ENCODE data around the gene BCAR3. TPM values are rescaled to one million over a fixed set of nuclear protein-coding genes. Genes with fewer than 3 reads are reported as not detected.
"Not testable (repeated sequence)": the region's sequence is repeated elsewhere in the genome, so short reads cannot be mapped to it uniquely, and the experiment has no call there.

BCAR3 gene
- total RNA-seq, 2 experiments from 2014 or later: 0.46 to 0.54 TPM

GRCh38 chr1:93675931-93676330 lies 5.7 kb downstream of the BCAR3 start:
- intact Hi-C loops (cut with DNase I, micrococcal nuclease): no loop called here
- POLR2A ChIA-PET: no interaction called here
- Mint-ChIP-seq H3K4me1 (peaks cover 4% of the 10 kb centered on the region), H3K4me3 (no peak overlapping the region), H3K27me3 (peaks cover 22% of the 10 kb centered on the region), H3K36me3 (ENCODE audit: low read depth) (no peaks in the 10 kb centered on the region), H3K9me3 (ENCODE audit: low read depth) (no peaks in the 10 kb centered on the region), H3K27ac (no peak overlapping the region)
- DNase-seq (no peak), ATAC-seq (no peak)
- CTCF ChIA-PET: no interaction called here

DNA sequence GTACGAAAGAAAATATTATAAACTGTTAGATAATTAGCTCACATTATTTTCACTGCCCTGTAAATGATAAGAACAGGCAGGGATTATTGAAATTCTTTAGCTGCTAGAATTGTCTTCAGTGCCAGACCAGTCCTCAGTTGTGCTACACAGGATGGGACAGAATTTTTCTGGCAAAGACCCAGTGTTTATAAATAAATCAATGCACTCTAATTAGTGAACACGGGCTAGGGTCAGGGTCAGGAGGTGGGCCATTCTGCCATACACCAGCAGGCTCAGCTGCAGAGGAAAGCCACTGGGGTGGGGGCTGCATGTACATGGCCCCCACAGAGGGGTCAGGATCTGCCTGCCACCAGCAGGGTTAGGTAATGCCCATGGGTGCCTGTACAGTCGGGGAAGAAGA lies 6.4 kb downstream of the BCAR3 start:
- Mint-ChIP-seq H3K36me3 (ENCODE audit: low read depth) (no peaks in the 10 kb centered on the region), H3K9me3 (ENCODE audit: low read depth) (no peaks in the 10 kb centered on the region), H3K27me3 (peaks cover 16% of the 10 kb centered on the region), H3K4me3 (no peak overlapping the region), H3K27ac (no peak overlapping the region), H3K4me1 (no peaks in the 10 kb centered on the region)
- ChIA-PET CTCF (no interaction called here), POLR2A (no interaction called here)
- DNase-seq (no peak), ATAC-seq (no peak)
- intact Hi-C loops (cut with DNase I, micrococcal nuclease): no loop called here

DNA sequence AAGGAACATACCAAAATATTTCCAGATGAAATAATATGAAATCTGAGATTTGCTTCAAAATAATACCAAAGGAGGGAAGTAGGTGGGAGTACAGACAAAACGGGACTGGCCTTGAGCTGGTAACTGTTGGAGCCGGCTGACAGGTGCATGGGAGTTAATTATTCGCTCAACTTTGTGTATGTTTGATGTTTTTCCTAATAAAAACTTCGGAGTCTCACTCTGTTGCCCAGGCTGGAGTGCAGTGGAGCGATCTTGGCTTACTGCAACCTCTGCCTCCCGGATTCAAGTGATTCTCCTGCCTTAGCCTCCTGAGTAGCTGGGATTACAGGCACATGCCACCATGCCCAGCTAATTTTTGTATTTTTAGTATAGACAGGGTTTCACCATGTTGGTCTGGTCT lies 7.6 kb downstream of the BCAR3 start:
- H3K9me3 Mint-ChIP-seq (ENCODE audit: low read depth); DNase-seq; H3K4me3 Mint-ChIP-seq; H3K27me3 Mint-ChIP-seq; H3K4me1 Mint-ChIP-seq; H3K36me3 Mint-ChIP-seq (ENCODE audit: low read depth); H3K27ac Mint-ChIP-seq; POLR2A ChIA-PET; intact Hi-C loops (cut with DNase I, micrococcal nuclease); ATAC-seq: not testable (repeated sequence)
- CTCF ChIA-PET: interaction anchor here (1.4 to 1.9 kb wide), 3 partner anchors 8 to 140 kb away, joined by 4 to 5 read pairs (median 4); partner anchors contain the start of gene BCAR3

DNA sequence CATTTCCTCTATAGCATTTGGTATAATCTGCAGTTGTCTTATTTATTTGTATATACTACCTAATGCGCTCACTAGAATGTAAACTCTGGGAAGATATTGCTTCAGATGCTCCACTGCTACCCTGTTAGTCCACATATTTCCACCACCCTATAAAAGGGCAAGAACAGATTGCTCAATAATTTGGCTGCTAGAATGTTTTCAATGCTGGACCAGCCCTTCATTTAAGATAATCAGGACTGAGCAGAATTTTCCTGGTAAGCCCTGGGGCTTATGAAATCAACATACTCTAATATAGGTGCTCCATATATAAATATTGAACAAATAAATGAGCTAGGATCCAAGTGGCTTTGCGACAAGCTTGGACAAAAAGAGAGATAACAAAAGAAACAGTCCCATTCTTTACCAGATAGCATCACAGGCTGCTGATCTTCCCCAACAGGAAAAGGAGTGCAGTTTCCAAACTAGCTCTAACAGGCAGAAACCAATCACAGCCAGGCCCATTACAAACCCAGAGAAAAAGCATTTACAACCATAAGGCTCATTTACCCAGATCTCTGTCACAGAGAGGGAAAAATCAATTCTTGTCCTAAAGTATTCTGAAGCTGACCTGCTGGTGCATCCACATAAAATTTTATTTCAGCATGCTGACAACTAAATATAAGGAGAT lies 8.3 kb downstream of the BCAR3 start:
- no peak for ATAC-seq
- Mint-ChIP-seq H3K4me3 (no peak overlapping the region), H3K27ac (no peak overlapping the region), H3K27me3 (peaks cover 5% of the 10 kb centered on the region), H3K36me3 (ENCODE audit: low read depth) (no peaks in the 10 kb centered on the region), H3K9me3 (ENCODE audit: low read depth) (no peaks in the 10 kb centered on the region), H3K4me1 (no peaks in the 10 kb centered on the region)
- ChIA-PET POLR2A (no interaction called here), CTCF (interaction anchor here (1.4 to 1.9 kb wide), 3 partner anchors 9 to 141 kb away, joined by 4 to 5 read pairs (median 4); partner anchors contain the start of gene BCAR3)
- DNase-seq: no peak
- intact Hi-C loops (cut with DNase I, micrococcal nuclease): no loop called here

DNA sequence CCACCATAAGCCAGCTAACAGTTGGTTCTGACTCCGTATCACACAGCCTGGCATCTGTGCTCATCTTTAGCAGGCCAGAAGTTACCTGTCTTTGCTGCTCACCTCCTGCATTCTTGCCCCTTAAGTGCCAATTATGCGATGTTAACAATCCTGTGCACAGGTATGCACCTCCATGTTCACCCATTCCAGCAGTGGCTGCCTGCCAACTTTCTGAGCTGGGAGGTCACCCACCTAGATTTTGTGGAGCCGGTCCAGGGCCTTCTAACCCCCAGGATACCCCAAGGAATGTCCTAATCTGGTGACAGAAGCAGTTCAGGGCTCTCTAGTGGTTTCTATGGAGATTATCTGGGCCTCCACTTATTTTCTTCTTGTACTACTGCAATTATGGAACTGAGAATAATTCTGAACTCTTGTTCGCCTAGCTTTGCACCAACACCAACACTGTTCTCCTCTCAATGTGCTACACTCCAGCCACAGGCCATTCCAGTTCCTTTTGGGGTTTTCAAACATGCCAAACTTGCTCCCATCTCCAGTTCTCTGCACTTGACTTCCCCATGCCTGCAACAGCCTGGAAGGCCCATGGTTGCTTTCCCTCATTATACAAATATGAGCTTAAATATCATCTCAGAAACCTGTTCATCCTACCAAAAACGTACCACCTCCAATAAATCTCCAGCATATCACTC lies 9.0 kb downstream of the BCAR3 start:
- intact Hi-C loops (cut with DNase I, micrococcal nuclease): no loop called here
- POLR2A ChIA-PET: no interaction called here
- H3K36me3 Mint-ChIP-seq (ENCODE audit: low read depth): no peaks in the 10 kb centered on the region
- peaks cover 4% of the 10 kb centered on the region for H3K27me3 Mint-ChIP-seq
- CTCF ChIA-PET: interaction anchor here (0.9 to 1.9 kb wide), 4 partner anchors 10 to 142 kb away, joined by 3 to 4 read pairs (median 4); partner anchors contain the start of gene BCAR3
- ATAC-seq (no peak), DNase-seq (no peak)
- H3K4me1 Mint-ChIP-seq: no peaks in the 10 kb centered on the region
- H3K4me3 Mint-ChIP-seq: no peak overlapping the region
- H3K27ac Mint-ChIP-seq: no peak overlapping the region
- H3K9me3 Mint-ChIP-seq (ENCODE audit: low read depth): no peaks in the 10 kb centered on the region

DNA sequence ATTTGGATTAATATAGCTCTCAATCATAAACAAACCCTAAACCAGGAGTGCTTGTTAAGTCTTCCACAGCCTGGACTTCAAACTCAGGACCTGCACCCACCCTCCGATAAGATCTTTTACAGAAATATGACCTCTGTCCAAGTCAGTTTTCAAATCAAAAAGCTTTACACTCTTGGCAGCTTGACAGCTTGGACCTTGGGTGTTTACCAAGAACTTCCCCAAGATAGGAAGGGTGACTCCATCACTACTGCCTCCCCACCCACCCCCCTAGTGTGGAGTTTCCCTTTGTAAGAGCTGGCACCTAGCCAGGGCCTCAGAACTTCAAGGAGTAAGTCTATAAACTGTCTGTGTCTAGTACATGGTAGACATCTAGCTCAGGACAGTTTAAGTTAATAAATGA lies 9.6 kb downstream of the BCAR3 start:
- H3K36me3 Mint-ChIP-seq (ENCODE audit: low read depth): no peaks in the 10 kb centered on the region
- no peak for DNase-seq
- no peak overlapping the region for H3K27ac Mint-ChIP-seq
- intact Hi-C loops (cut with DNase I, micrococcal nuclease): no loop called here
- no peaks in the 10 kb centered on the region for H3K4me1 Mint-ChIP-seq
- no peak for ATAC-seq
- ChIA-PET CTCF (interaction anchor here (0.8 to 0.9 kb wide), 3 partner anchors 10 to 367 kb away, joined by 3 read pairs; no protein-coding TSS in a partner anchor), POLR2A (no interaction called here)
- no peak overlapping the region for H3K4me3 Mint-ChIP-seq
- no peaks in the 10 kb centered on the region for H3K9me3 Mint-ChIP-seq (ENCODE audit: low read depth)
- H3K27me3 Mint-ChIP-seq: no peaks in the 10 kb centered on the region

DNA sequence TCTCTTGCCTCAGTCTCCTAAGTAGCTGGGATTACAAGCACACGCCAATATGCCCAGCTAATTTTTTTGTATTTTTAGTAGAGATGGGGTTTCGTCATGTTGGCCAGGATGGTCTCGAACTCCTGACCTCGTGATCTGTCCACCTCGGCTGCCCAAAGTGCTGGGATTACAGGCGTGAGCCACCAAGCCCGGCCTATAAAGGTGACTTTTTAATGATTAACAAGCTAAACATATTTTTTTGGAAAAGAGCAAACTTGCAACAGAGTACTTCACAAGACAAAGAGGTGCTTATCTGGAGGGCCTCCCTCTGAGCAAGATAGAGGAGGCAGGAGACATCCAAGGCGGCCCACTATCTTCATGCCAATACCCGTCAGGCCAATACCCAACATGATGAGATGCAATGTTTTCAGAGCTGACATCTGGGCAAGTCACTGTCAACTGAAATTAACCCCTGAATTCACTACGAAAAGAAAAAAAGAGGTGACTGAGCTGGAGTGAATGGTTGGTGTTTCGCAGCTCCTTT lies 10.5 kb downstream of the BCAR3 start:
- ATAC-seq (no peak), DNase-seq (no peak)
- H3K27ac Mint-ChIP-seq: no peak overlapping the region
- no peaks in the 10 kb centered on the region for H3K27me3 Mint-ChIP-seq
- H3K9me3 Mint-ChIP-seq (ENCODE audit: low read depth): no peaks in the 10 kb centered on the region
- POLR2A ChIA-PET: interaction anchor here (0.7 kb wide), 1 partner anchor 18 kb away, joined by 3 read pairs; no protein-coding TSS in a partner anchor
- no peaks in the 10 kb centered on the region for H3K36me3 Mint-ChIP-seq (ENCODE audit: low read depth)
- no peaks in the 10 kb centered on the region for H3K4me1 Mint-ChIP-seq
- H3K4me3 Mint-ChIP-seq: no peak overlapping the region
- intact Hi-C loops (cut with DNase I, micrococcal nuclease): no loop called here
- CTCF ChIA-PET: interaction anchor here (0.7 to 1.8 kb wide), 7 partner anchors 9 to 367 kb away, joined by 3 to 4 read pairs (median 3); no protein-coding TSS in a partner anchor

DNA sequence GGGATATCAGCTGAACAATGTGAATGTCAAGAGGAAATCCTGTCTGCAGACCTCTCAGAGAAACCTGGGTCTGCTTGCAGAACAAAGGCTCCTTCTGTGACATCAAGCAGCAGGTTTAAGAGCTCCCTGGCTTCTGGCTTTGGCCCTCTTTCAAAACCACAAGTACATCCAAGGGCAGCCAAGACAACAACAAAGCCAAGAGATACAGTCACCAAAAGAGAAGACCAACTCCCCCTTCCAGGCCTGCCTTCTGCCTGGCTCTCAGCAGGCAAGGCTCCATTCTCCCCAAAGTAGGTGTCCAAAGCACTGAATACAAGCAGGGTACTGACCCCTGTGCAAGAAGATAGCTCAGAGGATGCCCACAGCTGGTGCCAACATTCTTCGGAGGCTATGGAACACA lies 11.5 kb downstream of the BCAR3 start:
- no peaks in the 10 kb centered on the region for H3K36me3 Mint-ChIP-seq (ENCODE audit: low read depth)
- DNase-seq (no peak), ATAC-seq (no peak)
- peaks cover 4% of the 10 kb centered on the region for H3K27me3 Mint-ChIP-seq
- no peaks in the 10 kb centered on the region for H3K9me3 Mint-ChIP-seq (ENCODE audit: low read depth)
- intact Hi-C loops (cut with DNase I, micrococcal nuclease): no loop called here
- ChIA-PET POLR2A (interaction anchor here (0.7 kb wide), 1 partner anchor 70 kb away, joined by 3 read pairs; no protein-coding TSS in a partner anchor), CTCF (interaction anchor here (0.5 to 1.8 kb wide), 6 partner anchors 8 to 143 kb away, joined by 3 to 4 read pairs (median 3); no protein-coding TSS in a partner anchor)
- H3K4me3 Mint-ChIP-seq: no peak overlapping the region
- H3K27ac Mint-ChIP-seq: no peak overlapping the region
- H3K4me1 Mint-ChIP-seq: no peaks in the 10 kb centered on the region

- Mint-ChIP-seq H3K9me3 (ENCODE audit: low read depth) (no peaks in the 10 kb centered on the region), H3K36me3 (ENCODE audit: low read depth) (no peaks in the 10 kb centered on the region), H3K4me1 (no peaks in the 10 kb centered on the region), H3K4me3 (no peak overlapping the region), H3K27ac (no peak overlapping the region), H3K27me3 (peaks cover 4% of the 10 kb centered on the region)
- ChIA-PET CTCF (interaction anchor here (1.0 to 1.7 kb wide), 4 partner anchors 9 to 144 kb away, joined by 3 to 4 read pairs (median 3); no protein-coding TSS in a partner anchor), POLR2A (interaction anchor here (0.6 kb wide), 1 partner anchor 305 kb away, joined by 3 read pairs; no protein-coding TSS in a partner anchor)
- intact Hi-C loops (cut with DNase I, micrococcal nuclease): no loop called here
- DNase-seq: no peak
- no peak for ATAC-seq
Observed at GRCh38 chr1:93669369-93669768, 12.3 kb downstream of the BCAR3 start.

- no peak overlapping the region for H3K4me3 Mint-ChIP-seq
- no peaks in the 10 kb centered on the region for H3K9me3 Mint-ChIP-seq (ENCODE audit: low read depth)
- POLR2A ChIA-PET: interaction anchor here (0.6 kb wide), 1 partner anchor 304 kb away, joined by 3 read pairs; no protein-coding TSS in a partner anchor
- ATAC-seq (no peak), DNase-seq (no peak)
- H3K27ac Mint-ChIP-seq: no peak overlapping the region
- intact Hi-C loops (cut with DNase I, micrococcal nuclease): no loop called here
- CTCF ChIA-PET: interaction anchor here (0.6 to 1.1 kb wide), 2 partner anchors 26 to 40 kb away, joined by 3 read pairs; no protein-coding TSS in a partner anchor
- H3K36me3 Mint-ChIP-seq (ENCODE audit: low read depth): no peaks in the 10 kb centered on the region
- peaks cover 4% of the 10 kb centered on the region for H3K27me3 Mint-ChIP-seq
- no peaks in the 10 kb centered on the region for H3K4me1 Mint-ChIP-seq
Observed at GRCh38 chr1:93668951-93669350, 12.7 kb downstream of the BCAR3 start.

GRCh38 chr1:93668121-93668520 lies 13.5 kb downstream of the BCAR3 start:
- H3K27ac Mint-ChIP-seq: no peak overlapping the region
- DNase-seq (no peak), ATAC-seq (no peak)
- H3K4me1 Mint-ChIP-seq: no peaks in the 10 kb centered on the region
- ChIA-PET CTCF (interaction anchor here (0.5 to 0.7 kb wide), 4 partner anchors 12 to 43 kb away, joined by 3 to 4 read pairs (median 3); no protein-coding TSS in a partner anchor), POLR2A (no interaction called here)
- intact Hi-C loops (cut with DNase I, micrococcal nuclease): no loop called here
- H3K9me3 Mint-ChIP-seq (ENCODE audit: low read depth): no peaks in the 10 kb centered on the region
- H3K4me3 Mint-ChIP-seq: no peak overlapping the region
- peaks cover 4% of the 10 kb centered on the region for H3K27me3 Mint-ChIP-seq
- H3K36me3 Mint-ChIP-seq (ENCODE audit: low read depth): no peaks in the 10 kb centered on the region

Data from activated CD4-positive, alpha-beta T cell treated with anti-CD3 and anti-CD28 coated beads for 36 hours (primary cell).